Liver (tissue), 10 donors: Measurements from ENCODE around the gene TTC3. TPM values are rescaled to one million over a fixed set of nuclear protein-coding genes. Genes with fewer than 3 reads are reported as not detected.

Source experiments
- DNase-seq: peaks from one replicate; pipeline ENCODE4 v3.0.0-alpha.2; 2017; ENCODE audit warnings: low spot score
- H3K27ac ChIP-seq, 2 donors: one replicate each; pipeline ENCODE4 v1.7.0; 2013; ENCODE audit warnings: inconsistent platforms in 2 of 2, low read length in 2 of 2, control low read depth in 1 of 2, low read depth in 1 of 2, mild to moderate bottlenecking in 1 of 2
- H3K27me3 ChIP-seq, 4 donors: one replicate each; pipeline versions ENCODE4 v1.6.1 to v1.7.0; 2013; ENCODE audit warnings: low read length in 3 of 4, inconsistent platforms in 1 of 4, mild to moderate bottlenecking in 1 of 4, moderate library complexity in 1 of 4; ENCODE audit not compliant: control insufficient read depth in 4 of 4, insufficient read depth in 4 of 4
- H3K36me3 ChIP-seq, 4 donors: one replicate each; pipeline versions ENCODE4 v1.6.1 to v1.7.0; 2013; ENCODE audit warnings: low read length in 3 of 4, mild to moderate bottlenecking in 3 of 4, low read depth in 1 of 4, moderate library complexity in 1 of 4; ENCODE audit not compliant: control insufficient read depth in 4 of 4, insufficient read depth in 3 of 4
- H3K4me1 ChIP-seq, 4 donors: one replicate each; pipeline versions ENCODE4 v1.6.1 to v1.7.0; 2013; ENCODE audit warnings: low read length in 3 of 4, mild to moderate bottlenecking in 3 of 4, moderate library complexity in 1 of 4; ENCODE audit not compliant: control insufficient read depth in 4 of 4, insufficient read depth in 4 of 4
- H3K4me3 ChIP-seq, 3 donors: one replicate each; pipeline versions ENCODE4 v1.6.1 to v1.7.0; 2013; ENCODE audit warnings: low read length in 3 of 3, control low read depth in 1 of 3, low read depth in 1 of 3, mild to moderate bottlenecking in 1 of 3
- H3K9ac ChIP-seq, 2 donors: one replicate each; pipeline ENCODE4 v1.7.0; 2013; ENCODE audit warnings: low read length in 2 of 2, mild to moderate bottlenecking in 2 of 2, moderate library complexity in 2 of 2, control low read depth in 1 of 2, low read depth in 1 of 2
- H3K9me3 ChIP-seq, 4 donors: one replicate each; pipeline versions ENCODE4 v1.6.1 to v1.7.0; 2013; ENCODE audit warnings: low read length in 3 of 4; ENCODE audit not compliant: control insufficient read depth in 4 of 4
- EGR1 ChIP-seq, 2 donors: IDR thresholded peaks; 2 replicates each; pipeline ENCODE4 v1.6.1; 2016 to 2018; ENCODE audit warnings: antibody characterized with exemption in 2 of 2, low read depth in 2 of 2
- FOXA1 ChIP-seq: IDR thresholded peaks from 2 replicates; pipeline ENCODE4 v1.6.1; 2016; ENCODE audit warnings: antibody characterized with exemption
- HNF4A ChIP-seq, 2 donors: conservative IDR thresholded peaks; 2 replicates each; pipeline ENCODE4 v1.6.1; 2016; ENCODE audit warnings: antibody characterized with exemption in 2 of 2, mild to moderate bottlenecking in 2 of 2
- NR2F2 ChIP-seq: IDR thresholded peaks from 2 replicates; pipeline ENCODE4 v1.6.1; 2016; ENCODE audit warnings: antibody characterized with exemption
- RXRA ChIP-seq, 2 donors: IDR thresholded peaks; 2 replicates each; pipeline ENCODE4 v1.6.1; 2017 to 2018; ENCODE audit warnings: antibody characterized with exemption in 2 of 2, mild to moderate bottlenecking in 1 of 2
- SP1 ChIP-seq: IDR thresholded peaks from 2 replicates; pipeline ENCODE4 v1.6.1; 2018; ENCODE audit warnings: antibody characterized with exemption, mild to moderate bottlenecking
- TAF1 ChIP-seq: conservative IDR thresholded peaks from 2 replicates; pipeline ENCODE4 v1.6.1; 2016; ENCODE audit warnings: antibody characterized with exemption, mild to moderate bottlenecking
- WGBS: extraction: QIAGEN DNeasy Blood & Tissue Kit; methylation state at CpG from one replicate; pipeline ENCODE4 v1.1.7; 2013; 5-methylcytosine and 5-hydroxymethylcytosine counted together
- polyA plus RNA-seq, 2 donors: library from polyadenylated mRNA; stranded (reverse) in 1 of 2; unstranded in 1 of 2; fragments of 200-250 nt in 1 of 2; fragments of >200 nt in 1 of 2; fragmentation: Nextera tagmentation in 1 of 2; extraction: Ambion mirVana in 1 of 2; gene quantifications; one replicate each; pipeline versions ENCODE4 v1.2.1 to v1.2.3, GENCODE V29; 2013 to 2015
- small RNA-seq: library from RNA; depleted of rRNA; stranded (forward); fragments of <200 nt; gene quantifications from one replicate; pipeline ENCODE3, GENCODE V24; 2014
- total RNA-seq, 2 donors: library from RNA; depleted of rRNA; stranded (reverse); fragments of >200 nt; gene quantifications; one replicate each; pipeline ENCODE4 v1.2.3, GENCODE V29; 2014
- TF ChIP-seq, protein P1 (sequence below): IDR thresholded peaks from 2 replicates; pipeline ENCODE4 v1.6.1; 2016; ENCODE audit warnings: antibody characterized with exemption
- TF ChIP-seq, protein P2 (sequence below): IDR thresholded peaks from 2 replicates; pipeline ENCODE4 v1.6.1; 2016; ENCODE audit warnings: antibody characterized with exemption
- TF ChIP-seq, protein P3 (sequence below): fragments of 150-350 bp; IDR thresholded peaks from 2 replicates; pipeline ENCODE4 v1.5.1; 2017; ENCODE audit warnings: improper control_type of control experiment, low read depth, low read length; ENCODE audit not compliant: missing input control
- TF ChIP-seq, protein P4 (sequence below): IDR thresholded peaks from 2 replicates; pipeline ENCODE4 v1.6.1; 2016; ENCODE audit warnings: antibody characterized with exemption
- TF ChIP-seq, protein P5 (sequence below): IDR thresholded peaks from 2 replicates; pipeline ENCODE4 v1.6.1; 2016; ENCODE audit warnings: antibody characterized with exemption, mild to moderate bottlenecking
- donor health status: healthy.
- donor health status: healthy.
- donor health status: healthy.
- donor health status: healthy.
- donor health status: healthy.

The TTC3 gene
- total and polyA plus RNA-seq, 4 donors, result 27.2 to 96.1 (median 57.2) TPM

DNA sequence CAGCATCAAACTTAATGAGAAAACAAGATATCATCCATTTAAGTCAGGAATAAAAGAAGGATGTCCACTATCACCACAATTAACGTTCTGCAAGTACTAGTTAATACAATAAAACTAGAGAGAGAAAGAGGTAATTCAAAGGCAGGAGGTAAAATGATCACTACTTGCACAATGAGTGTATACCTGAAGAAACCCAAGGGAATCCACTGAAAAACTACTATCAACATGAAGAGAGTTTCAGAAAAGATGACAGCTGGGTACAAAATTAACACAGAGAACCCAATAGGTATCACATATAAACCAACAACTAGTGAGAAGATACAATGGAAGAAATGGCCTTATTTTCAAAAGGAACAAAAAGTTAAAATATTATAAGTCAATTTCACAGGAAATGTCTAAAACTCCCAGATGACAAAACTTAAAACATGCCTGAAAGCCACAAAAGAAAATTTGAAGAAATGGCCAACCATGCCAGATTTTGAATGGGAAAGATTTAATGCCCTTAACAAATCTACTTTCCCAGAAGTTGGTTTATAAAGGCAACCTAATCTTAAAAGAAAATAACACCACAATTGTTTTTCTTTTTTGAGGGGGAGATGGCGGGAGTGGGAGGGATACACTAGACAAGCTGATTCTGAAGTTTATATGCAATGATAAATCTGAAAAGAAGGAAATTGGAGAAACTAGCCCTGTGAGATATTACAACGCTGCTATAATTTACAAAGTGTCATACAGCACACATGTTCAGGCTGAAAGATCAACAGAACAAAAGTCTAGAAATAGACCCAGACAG, 176.3 kb downstream of the TTC3 start:
- no peak for TF ChIP-seq TAF1
- no peak for TF ChIP-seq EGR1 (IDR thresholded peaks at IDR 0.05; ENCODE audit: low read depth in 2 of 2)
- no peak for TF ChIP-seq RXRA (IDR thresholded peaks at IDR 0.05)
- no peak overlapping the region for H3K9ac ChIP-seq
- no peaks in the 10 kb centered on the region for H3K9me3 ChIP-seq
- no peak for DNase-seq
- no peaks in the 10 kb centered on the region for H3K36me3 ChIP-seq
- no peaks in the 10 kb centered on the region for H3K27me3 ChIP-seq
- WGBS, result 90% methylated on average over 3 of the region's 3 CpGs
- no peak overlapping the region for H3K27ac ChIP-seq
- H3K4me3 ChIP-seq, result no peak overlapping the region
- peaks cover 0 to 2% (median under 1%) of the 10 kb centered on the region in 4 donors for H3K4me1 ChIP-seq

DNA sequence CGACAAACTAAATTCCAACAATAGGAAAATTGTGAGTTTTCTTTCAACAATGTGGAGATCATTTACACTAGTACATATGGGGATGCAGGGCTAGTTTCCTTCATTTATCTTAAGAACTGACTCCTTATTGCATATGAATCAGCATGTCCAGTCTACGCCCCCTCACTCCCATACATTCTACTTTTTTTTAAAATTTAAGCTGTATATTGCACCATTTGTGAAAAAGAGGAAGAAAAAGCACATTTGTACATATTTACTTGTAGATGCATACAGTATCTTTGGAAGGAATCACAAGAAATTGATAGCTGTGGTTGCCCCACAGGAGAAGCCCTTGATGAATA, 178.2 kb downstream of the TTC3 start:
- Histone ChIP-seq H3K36me3 (no peaks in the 10 kb centered on the region), H3K4me3 (no peak overlapping the region), H3K27me3 (no peaks in the 10 kb centered on the region), H3K4me1 (peaks cover 0 to 1% (median 0%) of the 10 kb centered on the region in 4 donors), H3K9me3 (no peaks in the 10 kb centered on the region), H3K9ac (no peak overlapping the region), H3K27ac (no peak overlapping the region)
- TF ChIP-seq, protein P1, sequence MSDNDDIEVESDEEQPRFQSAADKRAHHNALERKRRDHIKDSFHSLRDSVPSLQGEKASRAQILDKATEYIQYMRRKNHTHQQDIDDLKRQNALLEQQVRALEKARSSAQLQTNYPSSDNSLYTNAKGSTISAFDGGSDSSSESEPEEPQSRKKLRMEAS, result no peak
- TF ChIP-seq HNF4A (conservative IDR thresholded peaks at IDR 0.05) (no peak), SP1 (no peak), FOXA1 (no peak), RXRA (IDR thresholded peaks at IDR 0.05) (no peak), NR2F2 (no peak)
- TF ChIP-seq, protein P2, sequence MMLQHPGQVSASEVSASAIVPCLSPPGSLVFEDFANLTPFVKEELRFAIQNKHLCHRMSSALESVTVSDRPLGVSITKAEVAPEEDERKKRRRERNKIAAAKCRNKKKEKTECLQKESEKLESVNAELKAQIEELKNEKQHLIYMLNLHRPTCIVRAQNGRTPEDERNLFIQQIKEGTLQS, result no peak
- TF ChIP-seq, protein P3, sequence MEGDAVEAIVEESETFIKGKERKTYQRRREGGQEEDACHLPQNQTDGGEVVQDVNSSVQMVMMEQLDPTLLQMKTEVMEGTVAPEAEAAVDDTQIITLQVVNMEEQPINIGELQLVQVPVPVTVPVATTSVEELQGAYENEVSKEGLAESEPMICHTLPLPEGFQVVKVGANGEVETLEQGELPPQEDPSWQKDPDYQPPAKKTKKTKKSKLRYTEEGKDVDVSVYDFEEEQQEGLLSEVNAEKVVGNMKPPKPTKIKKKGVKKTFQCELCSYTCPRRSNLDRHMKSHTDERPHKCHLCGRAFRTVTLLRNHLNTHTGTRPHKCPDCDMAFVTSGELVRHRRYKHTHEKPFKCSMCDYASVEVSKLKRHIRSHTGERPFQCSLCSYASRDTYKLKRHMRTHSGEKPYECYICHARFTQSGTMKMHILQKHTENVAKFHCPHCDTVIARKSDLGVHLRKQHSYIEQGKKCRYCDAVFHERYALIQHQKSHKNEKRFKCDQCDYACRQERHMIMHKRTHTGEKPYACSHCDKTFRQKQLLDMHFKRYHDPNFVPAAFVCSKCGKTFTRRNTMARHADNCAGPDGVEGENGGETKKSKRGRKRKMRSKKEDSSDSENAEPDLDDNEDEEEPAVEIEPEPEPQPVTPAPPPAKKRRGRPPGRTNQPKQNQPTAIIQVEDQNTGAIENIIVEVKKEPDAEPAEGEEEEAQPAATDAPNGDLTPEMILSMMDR, result no peak
- TF ChIP-seq, protein P4, sequence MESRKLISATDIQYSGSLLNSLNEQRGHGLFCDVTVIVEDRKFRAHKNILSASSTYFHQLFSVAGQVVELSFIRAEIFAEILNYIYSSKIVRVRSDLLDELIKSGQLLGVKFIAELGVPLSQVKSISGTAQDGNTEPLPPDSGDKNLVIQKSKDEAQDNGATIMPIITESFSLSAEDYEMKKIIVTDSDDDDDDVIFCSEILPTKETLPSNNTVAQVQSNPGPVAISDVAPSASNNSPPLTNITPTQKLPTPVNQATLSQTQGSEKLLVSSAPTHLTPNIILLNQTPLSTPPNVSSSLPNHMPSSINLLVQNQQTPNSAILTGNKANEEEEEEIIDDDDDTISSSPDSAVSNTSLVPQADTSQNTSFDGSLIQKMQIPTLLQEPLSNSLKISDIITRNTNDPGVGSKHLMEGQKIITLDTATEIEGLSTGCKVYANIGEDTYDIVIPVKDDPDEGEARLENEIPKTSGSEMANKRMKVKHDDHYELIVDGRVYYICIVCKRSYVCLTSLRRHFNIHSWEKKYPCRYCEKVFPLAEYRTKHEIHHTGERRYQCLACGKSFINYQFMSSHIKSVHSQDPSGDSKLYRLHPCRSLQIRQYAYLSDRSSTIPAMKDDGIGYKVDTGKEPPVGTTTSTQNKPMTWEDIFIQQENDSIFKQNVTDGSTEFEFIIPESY, result no peak
- TF ChIP-seq, protein P5, sequence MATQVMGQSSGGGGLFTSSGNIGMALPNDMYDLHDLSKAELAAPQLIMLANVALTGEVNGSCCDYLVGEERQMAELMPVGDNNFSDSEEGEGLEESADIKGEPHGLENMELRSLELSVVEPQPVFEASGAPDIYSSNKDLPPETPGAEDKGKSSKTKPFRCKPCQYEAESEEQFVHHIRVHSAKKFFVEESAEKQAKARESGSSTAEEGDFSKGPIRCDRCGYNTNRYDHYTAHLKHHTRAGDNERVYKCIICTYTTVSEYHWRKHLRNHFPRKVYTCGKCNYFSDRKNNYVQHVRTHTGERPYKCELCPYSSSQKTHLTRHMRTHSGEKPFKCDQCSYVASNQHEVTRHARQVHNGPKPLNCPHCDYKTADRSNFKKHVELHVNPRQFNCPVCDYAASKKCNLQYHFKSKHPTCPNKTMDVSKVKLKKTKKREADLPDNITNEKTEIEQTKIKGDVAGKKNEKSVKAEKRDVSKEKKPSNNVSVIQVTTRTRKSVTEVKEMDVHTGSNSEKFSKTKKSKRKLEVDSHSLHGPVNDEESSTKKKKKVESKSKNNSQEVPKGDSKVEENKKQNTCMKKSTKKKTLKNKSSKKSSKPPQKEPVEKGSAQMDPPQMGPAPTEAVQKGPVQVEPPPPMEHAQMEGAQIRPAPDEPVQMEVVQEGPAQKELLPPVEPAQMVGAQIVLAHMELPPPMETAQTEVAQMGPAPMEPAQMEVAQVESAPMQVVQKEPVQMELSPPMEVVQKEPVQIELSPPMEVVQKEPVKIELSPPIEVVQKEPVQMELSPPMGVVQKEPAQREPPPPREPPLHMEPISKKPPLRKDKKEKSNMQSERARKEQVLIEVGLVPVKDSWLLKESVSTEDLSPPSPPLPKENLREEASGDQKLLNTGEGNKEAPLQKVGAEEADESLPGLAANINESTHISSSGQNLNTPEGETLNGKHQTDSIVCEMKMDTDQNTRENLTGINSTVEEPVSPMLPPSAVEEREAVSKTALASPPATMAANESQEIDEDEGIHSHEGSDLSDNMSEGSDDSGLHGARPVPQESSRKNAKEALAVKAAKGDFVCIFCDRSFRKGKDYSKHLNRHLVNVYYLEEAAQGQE, result no peak
- WGBS, result 81% methylated on average over 2 of the region's 2 CpGs
- no peak for DNase-seq

Small RNA genes lying within 50 kb of the gene (small RNA-seq; reads per million reads assigned to genes)
- gene RN7SL678P (not detected), gene RNU6-696P (not detected)

Other genes starting within 250 kb of the TTC3 start
- 10 to 100 TPM in 1 of 2 donors, 1 to 10 TPM in 1; 8.1 to 22.5 TPM for gene HLCS, start 106.6 kb upstream of the TTC3 start, total RNA-seq
- 1 to 10 TPM; 6.6 to 8.4 TPM for gene HLCS, start 106.6 kb upstream of the TTC3 start, polyA plus RNA-seq
- gene RIPPLY3, start 66.6 kb upstream of the TTC3 start, total RNA-seq, result under 1 TPM in 1 of 2 donors, not detected in 1; 0.08 TPM
- under 1 TPM; 0.13 to 0.21 TPM for gene RIPPLY3, start 66.6 kb upstream of the TTC3 start, polyA plus RNA-seq
- gene PIGP, start 183 bp upstream of the TTC3 start, total RNA-seq, result 1 to 10 TPM; 3.8 to 6.3 TPM
- 10 to 100 TPM; 17.1 to 26.2 TPM for gene PIGP, start 183 bp upstream of the TTC3 start, polyA plus RNA-seq
- 10 to 100 TPM; 25.1 to 37.7 TPM for gene VPS26C, start 194.1 kb downstream of the TTC3 start, total RNA-seq
- 10 to 100 TPM; 16.3 to 20.5 TPM for gene VPS26C, start 194.1 kb downstream of the TTC3 start, polyA plus RNA-seq